Endothelial cell (in vitro differentiated cells): ENCODE data around the gene NTF4. TPM values are rescaled to one million over a fixed set of nuclear protein-coding genes. Genes with fewer than 3 reads are reported as not detected.
A peak's percentile ranks its signal among the peaks of the same experiment; 100 is the strongest.

Source experiments
- DNase-seq: peaks from one replicate; pipeline ENCODE4 v3.0.0; 2021; ENCODE audit warnings: low spot score
- H3K27ac Mint-ChIP-seq: one replicate; pipeline ENCODE4 v1.8.0; 2021; ENCODE audit warnings: mixed read lengths, inconsistent platforms; ENCODE audit not compliant: unreplicated experiment
- H3K27me3 Mint-ChIP-seq: one replicate; pipeline ENCODE4 v1.8.0; 2021; ENCODE audit warnings: mild to moderate bottlenecking, moderate library complexity, mixed read lengths, inconsistent platforms; ENCODE audit not compliant: unreplicated experiment
- H3K36me3 Mint-ChIP-seq: one replicate; pipeline ENCODE4 v1.8.0; 2021; ENCODE audit warnings: mild to moderate bottlenecking, low read depth, mixed read lengths, inconsistent platforms; ENCODE audit not compliant: unreplicated experiment
- H3K4me1 Mint-ChIP-seq: one replicate; pipeline ENCODE4 v1.8.0; 2021; ENCODE audit warnings: mild to moderate bottlenecking, mixed read lengths, inconsistent platforms; ENCODE audit not compliant: unreplicated experiment
- H3K4me3 Mint-ChIP-seq: one replicate; pipeline ENCODE4 v1.8.0; 2021; ENCODE audit warnings: mild to moderate bottlenecking, mixed read lengths, inconsistent platforms; ENCODE audit not compliant: unreplicated experiment
- H3K9me3 Mint-ChIP-seq: one replicate; pipeline ENCODE4 v1.8.0; 2021; ENCODE audit warnings: mixed read lengths, inconsistent platforms; ENCODE audit not compliant: unreplicated experiment
- total RNA-seq: library from RNA; stranded (reverse); fragmentation: NEBNext Ultra II Directional; extraction: Animal tissue kit (Norgen Biotek cat#: 25700); gene quantifications from one replicate; pipeline ENCODE4 v1.2.1, GENCODE V29; 2021; ENCODE audit not compliant: unreplicated experiment
- TF ChIP-seq, protein P1 (sequence below): fragments of 200-600 bp; sonication (generic); IDR thresholded peaks from one replicate; pipeline ENCODE4 v1.5.0; 2021; ENCODE audit warnings: antibody characterized with exemption; ENCODE audit not compliant: unreplicated experiment

The NTF4 gene
- total RNA-seq, 1 donor from 2014 or later: not detected

- TF ChIP-seq, protein P1, sequence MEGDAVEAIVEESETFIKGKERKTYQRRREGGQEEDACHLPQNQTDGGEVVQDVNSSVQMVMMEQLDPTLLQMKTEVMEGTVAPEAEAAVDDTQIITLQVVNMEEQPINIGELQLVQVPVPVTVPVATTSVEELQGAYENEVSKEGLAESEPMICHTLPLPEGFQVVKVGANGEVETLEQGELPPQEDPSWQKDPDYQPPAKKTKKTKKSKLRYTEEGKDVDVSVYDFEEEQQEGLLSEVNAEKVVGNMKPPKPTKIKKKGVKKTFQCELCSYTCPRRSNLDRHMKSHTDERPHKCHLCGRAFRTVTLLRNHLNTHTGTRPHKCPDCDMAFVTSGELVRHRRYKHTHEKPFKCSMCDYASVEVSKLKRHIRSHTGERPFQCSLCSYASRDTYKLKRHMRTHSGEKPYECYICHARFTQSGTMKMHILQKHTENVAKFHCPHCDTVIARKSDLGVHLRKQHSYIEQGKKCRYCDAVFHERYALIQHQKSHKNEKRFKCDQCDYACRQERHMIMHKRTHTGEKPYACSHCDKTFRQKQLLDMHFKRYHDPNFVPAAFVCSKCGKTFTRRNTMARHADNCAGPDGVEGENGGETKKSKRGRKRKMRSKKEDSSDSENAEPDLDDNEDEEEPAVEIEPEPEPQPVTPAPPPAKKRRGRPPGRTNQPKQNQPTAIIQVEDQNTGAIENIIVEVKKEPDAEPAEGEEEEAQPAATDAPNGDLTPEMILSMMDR: no peak
- H3K36me3 Mint-ChIP-seq: peaks cover 33% of the 10 kb centered on the region
These were observed 39.7 kb upstream of the NTF4 start for GRCh38 chr19:49104229-49104864.

GRCh38 chr19:49103331-49104085 is 38.9 kb upstream of the NTF4 start:
- no peak overlapping the region for H3K27ac Mint-ChIP-seq
- DNase-seq: no peak
- H3K27me3 Mint-ChIP-seq: peaks cover 6% of the 10 kb centered on the region
- no peak overlapping the region for H3K4me3 Mint-ChIP-seq
- peaks cover 32% of the 10 kb centered on the region for H3K36me3 Mint-ChIP-seq
- no peaks in the 10 kb centered on the region for H3K9me3 Mint-ChIP-seq
- peaks cover 7% of the 10 kb centered on the region for H3K4me1 Mint-ChIP-seq
- TF ChIP-seq, protein P1: no peak

More at GRCh38 chr19:49104229-49104864, 39.7 kb upstream of the NTF4 start:
- Mint-ChIP-seq H3K27ac (no peak overlapping the region), H3K4me3 (peak overlapping the region; percentile 29), H3K4me1 (peaks cover 15% of the 10 kb centered on the region), H3K27me3 (peaks cover 9% of the 10 kb centered on the region), H3K9me3 (no peaks in the 10 kb centered on the region)
- DNase-seq: no peak

DNA sequence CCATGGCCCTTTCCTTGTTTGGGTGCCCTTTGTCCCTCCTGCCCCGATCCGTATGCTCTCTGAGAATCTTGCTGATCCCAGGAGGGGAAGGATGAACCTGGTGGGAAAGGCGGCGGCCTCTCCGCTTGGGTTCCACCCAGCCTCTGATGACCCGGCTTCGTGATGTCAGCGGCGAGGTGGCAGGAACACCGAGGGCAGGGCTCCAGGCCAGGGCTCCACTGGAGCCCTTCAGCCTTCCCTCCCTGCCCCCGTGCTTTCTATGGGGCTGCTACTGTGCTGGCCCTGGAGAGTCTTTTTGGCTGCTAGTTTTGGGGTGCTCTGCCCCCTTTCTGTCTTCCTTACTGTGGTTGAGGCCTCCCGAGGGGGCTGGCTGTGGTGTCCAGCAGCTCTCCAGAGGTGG is 37.7 kb upstream of the NTF4 start:
- TF ChIP-seq, protein P1: no peak
- DNase-seq: no peak
- no peaks in the 10 kb centered on the region for H3K9me3 Mint-ChIP-seq
- peaks cover 5% of the 10 kb centered on the region for H3K27me3 Mint-ChIP-seq
- H3K27ac Mint-ChIP-seq: no peak overlapping the region
- H3K4me3 Mint-ChIP-seq: no peak overlapping the region
- peaks cover 7% of the 10 kb centered on the region for H3K4me1 Mint-ChIP-seq
- H3K36me3 Mint-ChIP-seq: peaks cover 38% of the 10 kb centered on the region

- TF ChIP-seq, protein P1: no peak
- peaks cover 34% of the 10 kb centered on the region for H3K36me3 Mint-ChIP-seq
- peaks cover 6% of the 10 kb centered on the region for H3K4me1 Mint-ChIP-seq
- H3K27ac Mint-ChIP-seq: no peak overlapping the region
- H3K9me3 Mint-ChIP-seq: no peaks in the 10 kb centered on the region
- no peak for DNase-seq
- no peak overlapping the region for H3K4me3 Mint-ChIP-seq
- peaks cover 2% of the 10 kb centered on the region for H3K27me3 Mint-ChIP-seq
These were observed 36.5 kb upstream of the NTF4 start for GRCh38 chr19:49101160-49101559.

- Mint-ChIP-seq H3K27me3 (peaks cover 3% of the 10 kb centered on the region), H3K27ac (peak overlapping the region; percentile 42), H3K4me1 (peaks cover 6% of the 10 kb centered on the region), H3K36me3 (peaks cover 39% of the 10 kb centered on the region), H3K9me3 (no peaks in the 10 kb centered on the region), H3K4me3 (peak overlapping the region; percentile 62)
- no peak for DNase-seq
- TF ChIP-seq, protein P1: no peak
These were observed 34.2 kb upstream of the NTF4 start for GRCh38 chr19:49098795-49099194.
